HCT116 (cell line): Measurements from ENCODE around the gene GABRB3. TPM values are rescaled to one million over a fixed set of nuclear protein-coding genes. Genes with fewer than 3 reads are reported as not detected.

ENCODE experiments used
- ATAC-seq: fragments of 200-7000 bp; cut with Tn5 transposase; 2 replicates; pipeline ENCODE4 v1.9.1; 2020; ENCODE audit warnings: mild to moderate bottlenecking, moderate library complexity
- BruUV-seq: library from RNA; stranded (reverse); fragments of 400-500 nt; replicated peaks from 2 replicates; lab custom pipeline; 2021; lab: Mats Ljungman, UMichigan
- CTCF ChIA-PET: fragments of 300-600 bp; sonication (Branson Sonifier 250); formaldehyde crosslinking; loops from one replicate; lab custom pipeline; 2021; ENCODE audit warnings: antibody characterized with exemption; lab: Charles Lee
- POLR2A ChIA-PET: fragments of 300-600, 350-600 bp; sonication (Branson Sonifier 250); formaldehyde crosslinking; loops from one replicate; lab custom pipeline; 2021; ENCODE audit warnings: antibody characterized with exemption; lab: Charles Lee
- RAD21 ChIA-PET, 2 experiments: fragments of 300-600 bp; sonication (Branson Sonifier 250); formaldehyde crosslinking; loops; one replicate each; lab custom pipeline; 2023; ENCODE audit warnings: low total read pairs in 2 of 2; ENCODE audit not compliant: uncharacterized antibody in 2 of 2, unreplicated experiment in 2 of 2, low non-redundant PET in 1 of 2; lab: Charles Lee
- DNase-seq: peaks from one replicate; pipeline ENCODE4 v3.0.0-alpha.2; 2010; ENCODE audit warnings: low read depth, low spot score
- H2AFZ ChIP-seq: fragments of 200-600 bp; shearing (Covaris generic), sonication (generic); 2 replicates; pipeline ENCODE4 v1.6.1; 2017; ENCODE audit warnings: low read depth, mixed run types, mixed read lengths, antibody characterized with exemption, low read length; ENCODE audit not compliant: poor library complexity, severe bottlenecking
- H3K27ac ChIP-seq: 2 replicates; pipeline ENCODE4 v1.5.1; 2012; ENCODE audit warnings: low read depth, low read length
- H3K27me3 ChIP-seq: fragments of 200-600 bp; sonication (generic); 2 replicates; pipeline ENCODE4 v1.6.1; 2016; ENCODE audit warnings: mixed run types, low read length, mixed read lengths; ENCODE audit not compliant: insufficient read depth
- H3K36me3 ChIP-seq, 2 experiments: fragments of 200-500 bp in 1 of 2; fragments of 200-600 bp in 1 of 2; sonication (Bioruptor generic) in 1 of 2; sonication (generic) in 1 of 2; 2 replicates each; pipeline versions ENCODE4 v1.5.1 to v1.6.1; 2014 to 2016; ENCODE audit warnings: low read length in 2 of 2, inconsistent platforms in 1 of 2, mixed read lengths in 1 of 2, mixed run types in 1 of 2; ENCODE audit not compliant: insufficient read depth in 2 of 2, control insufficient read depth in 1 of 2
- H3K4me1 ChIP-seq, 2 experiments: fragments of 200-600 bp in 1 of 2; sonication (generic) in 1 of 2; 2 replicates each; pipeline versions ENCODE4 v1.5.1 to v1.6.1; 2012 to 2017; ENCODE audit warnings: low read length in 2 of 2, inconsistent platforms in 1 of 2, mild to moderate bottlenecking in 1 of 2, mixed read lengths in 1 of 2, mixed run types in 1 of 2, moderate library complexity in 1 of 2; ENCODE audit not compliant: insufficient read depth in 2 of 2, control insufficient read depth in 1 of 2
- H3K4me2 ChIP-seq: fragments of 200-600 bp; sonication (generic); 2 replicates; pipeline ENCODE4 v1.6.1; 2017; ENCODE audit warnings: mixed run types, low read length, mixed read lengths
- H3K4me3 ChIP-seq, 2 experiments: fragments of 200-600 bp in 1 of 2; sonication (generic) in 1 of 2; replicated peaks in 1 of 2; 2 replicates each; pipeline ENCODE4 v1.5.1; 2011 to 2016; ENCODE audit warnings: low read length in 2 of 2, control low read depth in 1 of 2, low read depth in 1 of 2, mild to moderate bottlenecking in 1 of 2, mixed read lengths in 1 of 2, mixed run types in 1 of 2
- H3K79me2 ChIP-seq: fragments of 200-600 bp; sonication (generic); 2 replicates; pipeline ENCODE4 v1.6.1; 2017; ENCODE audit warnings: mild to moderate bottlenecking, mixed run types, low read length, moderate library complexity, mixed read lengths; ENCODE audit not compliant: insufficient read depth
- H3K9ac ChIP-seq: fragments of 200-600 bp; sonication (generic); 2 replicates; pipeline ENCODE4 v1.6.1; 2016; ENCODE audit warnings: low read length, mixed read lengths
- H3K9me2 ChIP-seq: fragments of 200-600 bp; sonication (generic), shearing (Covaris generic); 2 replicates; pipeline ENCODE4 v1.6.1; 2017; ENCODE audit warnings: mixed run types, mild to moderate bottlenecking, moderate library complexity; ENCODE audit not compliant: insufficient read depth
- H3K9me3 ChIP-seq, 2 experiments: fragments of 200-500 bp in 1 of 2; fragments of 200-600 bp in 1 of 2; sonication (Bioruptor generic) in 1 of 2; sonication (generic) in 1 of 2; 2 replicates each; pipeline ENCODE4 v1.6.1; 2014 to 2017; ENCODE audit warnings: low read length in 2 of 2, mixed read lengths in 2 of 2, inconsistent platforms in 1 of 2, low read depth in 1 of 2, mild to moderate bottlenecking in 1 of 2, mixed run types in 1 of 2, moderate library complexity in 1 of 2; ENCODE audit not compliant: control insufficient read depth in 1 of 2, insufficient read depth in 1 of 2
- H4K20me1 ChIP-seq: fragments of 200-600 bp; sonication (generic), shearing (Covaris generic); 2 replicates; pipeline ENCODE4 v1.6.1; 2017; ENCODE audit warnings: mixed run types, mild to moderate bottlenecking, moderate library complexity; ENCODE audit not compliant: insufficient read depth
- MAX ChIP-seq: IDR thresholded peaks from 2 replicates; pipeline ENCODE4 v1.6.1; 2012
- POLR2AphosphoS5 ChIP-seq: IDR thresholded peaks from 2 replicates; pipeline ENCODE4 v1.6.1; 2011; ENCODE audit warnings: mild to moderate bottlenecking, low read depth, low read length, moderate library complexity
- SRF ChIP-seq: IDR thresholded peaks from 2 replicates; pipeline ENCODE4 v1.6.1; 2012; ENCODE audit warnings: low read depth
- ZFX ChIP-seq: fragments of 450-650 bp; IDR thresholded peaks from 2 replicates; pipeline ENCODE4 v1.6.1; 2017
- ZNF274 ChIP-seq: fragments of 200-500 bp; sonication (Bioruptor generic); IDR thresholded peaks from 2 replicates; pipeline ENCODE4 v1.6.1; 2014; ENCODE audit warnings: mild to moderate bottlenecking, low read depth, low read length, inconsistent platforms
- intact Hi-C: fragments of 100-400 bp; cut with micrococcal nuclease; formaldehyde crosslinking; loops from 2 replicates; pipeline ENCODE4 v1.10.0; 2022
- total RNA-seq: library from RNA; stranded (reverse); gene quantifications from one replicate; pipeline ENCODE4 v1.2.1, GENCODE V29; 2021; ENCODE audit not compliant: unreplicated experiment

Gene GABRB3
- total RNA-seq, 1 experiment from 2014 or later = 0.52 TPM

DNA sequence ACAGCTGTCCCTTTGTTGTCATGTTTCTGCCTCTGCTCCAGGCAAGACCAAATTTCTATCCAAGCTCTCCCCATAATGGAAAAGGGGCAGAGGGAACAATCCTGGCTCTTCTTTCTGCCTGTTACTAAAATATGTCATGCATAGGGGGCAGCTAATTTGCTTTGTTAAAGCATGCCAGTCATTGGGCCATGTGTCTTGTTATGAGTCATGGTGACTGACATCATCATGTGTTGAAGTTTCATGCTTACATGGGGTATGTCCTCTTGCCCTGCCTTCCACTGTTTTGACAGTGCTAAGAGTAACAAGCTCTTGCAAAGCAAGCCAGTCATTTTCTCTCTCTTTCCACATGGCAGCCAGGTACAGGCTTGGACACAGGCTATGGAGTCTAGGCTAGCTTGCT, 268.9 kb downstream of the GABRB3 start:
- Histone ChIP-seq H3K79me2 (no peaks in the 10 kb centered on the region), H4K20me1 (no peaks in the 10 kb centered on the region), H3K36me3 (no peaks in the 10 kb centered on the region), H3K9me3 (peaks cover 13 to 54% of the 10 kb centered on the region in 2 experiments; a peak in 2 of 4 replicates), H3K4me2 (no peak overlapping the region), H3K27me3 (no peaks in the 10 kb centered on the region), H3K4me3 (no peak overlapping the region), H2AFZ (no peak overlapping the region), H3K9ac (no peak overlapping the region), H3K9me2 (no peaks in the 10 kb centered on the region), H3K27ac (no peak overlapping the region), H3K4me1 (no peaks in the 10 kb centered on the region)
- DNase-seq = no peak
- ChIA-PET POLR2A (no interaction called here), RAD21 (no interaction called here), CTCF (no interaction called here)
- TF ChIP-seq POLR2AphosphoS5 = no peak
- no peak for TF ChIP-seq SRF
- no peak for TF ChIP-seq ZFX
- no peak for TF ChIP-seq MAX
- TF ChIP-seq ZNF274 = no peak
- BruUV-seq = no TSS peak
- no peak for ATAC-seq
- intact Hi-C loops = no loop called here

Other genes with a start within 250 kb of the GABRB3 start
- gene GABRA5, start 94.0 kb upstream of the GABRB3 start, total RNA-seq = not detected
- not detected for gene GABRG3, start 198.1 kb upstream of the GABRB3 start, total RNA-seq